ENCODE measurements around the gene EAF1. TPM values are rescaled to one million over a fixed set of nuclear protein-coding genes. Genes with fewer than 3 reads are reported as not detected.

Gene EAF1
- polyA plus RNA-seq, 3 donors = 4.3 to 11.2 (median 7.5) TPM

Other genes with a start within 250 kb of the EAF1 start
- gene CAPN7, start 221.4 kb upstream of the EAF1 start, polyA plus RNA-seq = 10 to 100 TPM; 10.3 to 17.9 (median 12.7) TPM
- gene SH3BP5, start 95.0 kb upstream of the EAF1 start, polyA plus RNA-seq = 10 to 100 TPM in 2 of 3 donors, 1 to 10 TPM in 1; 7.8 to 89.5 (median 62.7) TPM
- gene METTL6, start 54 bp upstream of the EAF1 start, polyA plus RNA-seq = 10 to 100 TPM in 2 of 3 donors, 1 to 10 TPM in 1; 6.1 to 13.5 (median 10.2) TPM
- gene COLQ, start 94.1 kb downstream of the EAF1 start, polyA plus RNA-seq = 1 to 10 TPM in 2 of 3 donors, under 1 TPM in 1; 0.61 to 3.4 (median 1.1) TPM
- gene HACL1, start 174.0 kb downstream of the EAF1 start, polyA plus RNA-seq = 10 to 100 TPM; 11.4 to 20.8 (median 14.3) TPM
- 10 to 100 TPM in 2 of 3 donors, 1 to 10 TPM in 1; 6.5 to 45.0 (median 21.6) TPM for gene BTD, start 174.1 kb downstream of the EAF1 start, polyA plus RNA-seq